ENCODE results near the gene GRK4.
A peak's percentile ranks its signal among the peaks of the same experiment; 100 is the strongest.
"Not testable (repeated sequence)": the region's sequence is repeated elsewhere in the genome, so short reads cannot be mapped to it uniquely, and the experiment has no call there.

The GRK4 gene
- 2.4 to 8.2 (median 4.4) reads per million in 18 experiments for total RNA-seq

- DNase-seq, result peak; percentile 98 to 99
Measured at GRCh38 chr4:2963175-2963965, at the start of gene GRK4, which contains the start of gene NOP14. Gene GRK4, plus strand, starts transcription at chr4:2963571. Its CDS starts 500 bp downstream, at chr4:2964071. Gene NOP14, minus strand, starts transcription at chr4:2963406. Its CDS starts 87 bp downstream, at chr4:2963319.

- no peak for DNase-seq
Measured at GRCh38 chr4:2914256-2915126, 48.9 kb upstream of the GRK4 start.

GRCh38 chr4:2915789-2916188 is 47.6 kb upstream of the GRK4 start:
- DNase-seq, result no peak

GRCh38 chr4:2916696-2917095 is 46.7 kb upstream of the GRK4 start:
- not testable (repeated sequence) for DNase-seq

GRCh38 chr4:2918300-2918699 is 45.1 kb upstream of the GRK4 start:
- not testable (repeated sequence) for DNase-seq

- not testable (repeated sequence) for DNase-seq
Measured at GRCh38 chr4:2918714-2919113, 44.7 kb upstream of the GRK4 start.

- not testable (repeated sequence) for DNase-seq
Measured at GRCh38 chr4:2922453-2923101, 40.8 kb upstream of the GRK4 start.

GRCh38 chr4:2923141-2923551 is 40.2 kb upstream of the GRK4 start:
- DNase-seq, result peak in 1 of 2 donors; percentile 14

- DNase-seq, result no peak
Measured at GRCh38 chr4:2923668-2924173, 39.6 kb upstream of the GRK4 start.

GRCh38 chr4:2924286-2924685 is 39.1 kb upstream of the GRK4 start:
- no peak for DNase-seq

- DNase-seq, result no peak
Measured at GRCh38 chr4:2924765-2925301, 38.5 kb upstream of the GRK4 start.

GRCh38 chr4:2925496-2925895 is 37.9 kb upstream of the GRK4 start:
- no peak for DNase-seq

- DNase-seq, result no peak
Measured at GRCh38 chr4:2925931-2926860, 37.2 kb upstream of the GRK4 start.

- no peak for DNase-seq
Measured at GRCh38 chr4:2927016-2927695, 36.2 kb upstream of the GRK4 start.

GRCh38 chr4:2927696-2928075 is 35.7 kb upstream of the GRK4 start:
- DNase-seq, result no peak

GRCh38 chr4:2928242-2929176 is 34.9 kb upstream of the GRK4 start:
- DNase-seq, result no peak

- no peak for DNase-seq
Measured at GRCh38 chr4:2929469-2929868, 33.9 kb upstream of the GRK4 start.

- no peak for DNase-seq
Measured at GRCh38 chr4:2930135-2930757, 33.1 kb upstream of the GRK4 start.

Measured in inflammatory macrophage (primary cell).